T47D (cell line): ENCODE measurements around the gene ZNF670.
"Not testable (repeated sequence)": the region's sequence is repeated elsewhere in the genome, so short reads cannot be mapped to it uniquely, and the experiment has no call there.

Experiments used
- DNase-seq, 2 experiments: peaks; one replicate each; pipeline versions ENCODE4 v3.0.0 to v3.0.0-alpha.2; 2011 to 2012; ENCODE audit warnings: low read depth in 1 of 2, low spot score in 1 of 2
- JUND ChIP-seq: IDR thresholded peaks from 2 replicates; pipeline ENCODE4 v1.6.1; 2012; ENCODE audit warnings: low read depth
- in situ Hi-C: cut with HindIII; loops from 2 replicates; pipeline ENCODE4 v1.10.0; 2016; ENCODE audit warnings: low sequenced_read_pairs, low pct_unique_long_range_greater_than_20kb

The ZNF670 gene

GRCh38 chr1:247060771-247061170 is 17.8 kb downstream of the ZNF670 start:
- in situ Hi-C loops, result no loop called here
- no peak for DNase-seq
- no peak for TF ChIP-seq JUND

GRCh38 chr1:247056071-247056470 is 22.5 kb downstream of the ZNF670 start:
- in situ Hi-C loops, result no loop called here
- no peak for TF ChIP-seq JUND
- no peak for DNase-seq

- no peak for DNase-seq
- in situ Hi-C loops, result no loop called here
- TF ChIP-seq JUND, result no peak
Observed at GRCh38 chr1:247054992-247055415, 23.6 kb downstream of the ZNF670 start.

GRCh38 chr1:247047702-247048101 is 30.9 kb downstream of the ZNF670 start:
- no peak for TF ChIP-seq JUND
- in situ Hi-C loops, result no loop called here
- DNase-seq, result no peak

GRCh38 chr1:247047260-247047659 is 31.4 kb downstream of the ZNF670 start:
- in situ Hi-C loops, result no loop called here

GRCh38 chr1:247043406-247043805 is 35.2 kb downstream of the ZNF670 start:
- in situ Hi-C loops, result no loop called here
- TF ChIP-seq JUND, result no peak
- DNase-seq, result no peak

More at GRCh38 chr1:247047260-247047659, 31.4 kb downstream of the ZNF670 start:
- DNase-seq, result no peak
- TF ChIP-seq JUND, result no peak

GRCh38 chr1:247037511-247038320 is 40.9 kb downstream of the ZNF670 start:
- in situ Hi-C loops, result no loop called here
- no peak for DNase-seq
- TF ChIP-seq JUND, result no peak

GRCh38 chr1:247032306-247032705 is 46.3 kb downstream of the ZNF670 start:
- DNase-seq, in situ Hi-C loops: not testable (repeated sequence)
